A549 (cell line): ENCODE data around the gene PCGF1. TPM values are rescaled to one million over a fixed set of nuclear protein-coding genes. Genes with fewer than 3 reads are reported as not detected.

ENCODE experiments used
- ATAC-seq, 2 experiments: fragments of 200-7000 bp in 1 of 2; fragments of >200 bp in 1 of 2; cut with Nextera tagmentation in 1 of 2; cut with Tn5 transposase in 1 of 2; 3 replicates each; pipeline versions ENCODE4 v1.8.0 to v1.9.1; 2018 to 2020; ENCODE audit warnings: mild to moderate bottlenecking in 1 of 2, moderate library complexity in 1 of 2
- CTCF ChIA-PET: fragments of 300-600 bp; sonication (Branson Sonifier 250); formaldehyde crosslinking; extraction: SDS; loops from one replicate; lab custom pipeline; 2021; ENCODE audit warnings: antibody characterized with exemption, inconsistent platforms; lab: Yijun Ruan, JAX
- POLR2A ChIA-PET: fragments of 350-600 bp; formaldehyde crosslinking; extraction: SDS; loops from one replicate; lab custom pipeline; 2021; ENCODE audit warnings: antibody characterized with exemption, inconsistent platforms; lab: Yijun Ruan, JAX
- DNase-seq, 2 experiments: peaks; one replicate each; pipeline versions ENCODE4 v3.0.0 to v3.0.0-alpha.2; 2011 to 2016; ENCODE audit warnings: low read depth in 1 of 2, low spot score in 1 of 2
- FAIRE-seq: peaks from 2 replicates; lab custom pipeline; 2011; peaks lifted over from hg19 to GRCh38; lab: Jason Lieb, UNC
- H3K27ac ChIP-seq, 2 experiments: fragments of >200 bp; sonication (Bioruptor Twin); formaldehyde crosslinking; 3 replicates each; pipeline ENCODE4 v1.5.1; 2016 to 2017
- H3K4me1 ChIP-seq: fragments of >200 bp; sonication (Bioruptor Twin); formaldehyde crosslinking; 3 replicates; pipeline ENCODE4 v1.6.1; 2016
- H3K4me2 ChIP-seq: fragments of >200 bp; sonication (Bioruptor Twin); formaldehyde crosslinking; 3 replicates; pipeline ENCODE4 v1.6.1; 2016
- H3K4me3 ChIP-seq: fragments of >200 bp; sonication (Bioruptor Twin); formaldehyde crosslinking; 3 replicates; pipeline ENCODE4 v1.5.1; 2016
- H3K9me3 ChIP-seq: fragments of >200 bp; sonication (Bioruptor Twin); formaldehyde crosslinking; 3 replicates; pipeline ENCODE4 v1.6.1; 2016
- BCL3 ChIP-seq: fragments of >200 bp; sonication (Bioruptor Twin); formaldehyde crosslinking; IDR thresholded peaks from 3 replicates; pipeline ENCODE4 v1.6.1; 2016
- EP300 ChIP-seq, 2 experiments: fragments of >200 bp; sonication (Bioruptor Twin); formaldehyde crosslinking; IDR thresholded peaks; 2 replicates in 1 of 2; 3 replicates in 1 of 2; pipeline ENCODE4 v1.6.1; 2016 to 2017
- ESRRA ChIP-seq: fragments of 150-350 bp; IDR thresholded peaks from 2 replicates; pipeline ENCODE4 v1.6.1; 2014; ENCODE audit warnings: mild to moderate bottlenecking, low read length, borderline replicate concordance
- FOSL2 ChIP-seq, 2 experiments: fragments of 450-650 bp in 1 of 2; fragments of >200 bp in 1 of 2; sonication (Bioruptor Twin) in 1 of 2; formaldehyde crosslinking; IDR thresholded peaks; 2 replicates each; pipeline versions ENCODE4 v1.5.0 to v1.6.1; 2016 to 2020; ENCODE audit warnings: mild to moderate bottlenecking in 1 of 2, moderate library complexity in 1 of 2
- HEYL ChIP-seq: fragments of 250-450 bp; sonication (Bioruptor Pico); IDR thresholded peaks from 2 replicates; pipeline ENCODE4 v1.8.0; 2021; ENCODE audit warnings: mild to moderate bottlenecking, moderate library complexity
- HOXB13 ChIP-seq: fragments of 250-450 bp; sonication (Bioruptor Pico); IDR thresholded peaks from 2 replicates; pipeline ENCODE4 v1.5.0; 2020; ENCODE audit warnings: low read depth, mild to moderate bottlenecking, moderate library complexity
- KDM1A ChIP-seq: fragments of 200-600 bp; sonication (generic); IDR thresholded peaks from 2 replicates; pipeline ENCODE4 v1.6.1; 2016; ENCODE audit warnings: low read depth, mild to moderate bottlenecking
- PBX3 ChIP-seq: IDR thresholded peaks from 2 replicates; pipeline ENCODE4 v1.6.1; 2012
- PHF8 ChIP-seq: fragments of 200-600 bp; sonication (generic); IDR thresholded peaks from 2 replicates; pipeline ENCODE4 v1.6.1; 2016; ENCODE audit warnings: low read depth, mild to moderate bottlenecking, antibody characterized with exemption, moderate library complexity, borderline replicate concordance
- REST ChIP-seq: fragments of 200-600 bp; sonication (generic); IDR thresholded peaks from 2 replicates; pipeline ENCODE4 v1.6.1; 2016; ENCODE audit warnings: antibody characterized with exemption, mild to moderate bottlenecking, moderate library complexity
- RNF2 ChIP-seq: fragments of 200-600 bp; sonication (generic); IDR thresholded peaks from 2 replicates; pipeline ENCODE4 v1.6.1; 2016; ENCODE audit warnings: low read depth, mild to moderate bottlenecking, antibody characterized with exemption, moderate library complexity, borderline replicate concordance
- TFCP2L1 ChIP-seq: fragments of 250-450 bp; sonication (Bioruptor Pico); IDR thresholded peaks from 2 replicates; pipeline ENCODE4 v1.5.0; 2021; ENCODE audit warnings: mild to moderate bottlenecking
- ZSCAN20 ChIP-seq: fragments of 250-450 bp; sonication (Bioruptor Pico); IDR thresholded peaks from 2 replicates; pipeline ENCODE4 v1.8.0; 2022; ENCODE audit warnings: mild to moderate bottlenecking, moderate library complexity
- WGBS: methylation state at CpG from one replicate; pipeline ENCODE4 v1.1.6; 2017; ENCODE audit errors: missing lambda C conversion rate; 5-methylcytosine and 5-hydroxymethylcytosine counted together
- polyA plus RNA-seq, 4 experiments: library from polyadenylated mRNA; depleted of rRNA in 3 of 4; stranded (reverse); fragments of >200 nt; fragmentation: RNase III in 1 of 4; extraction: RNeasy Plus Mini Kit Qiagen cat#74134 plus additional on column Dnase treatment in 1 of 4; gene quantifications; 2 replicates in 3 of 4; 3 replicates in 1 of 4; pipeline ENCODE4 v1.2.3, GENCODE V29; 2011 to 2017
- TF ChIP-seq, protein P1 (sequence below): fragments of 450-650 bp; IDR thresholded peaks from 2 replicates; pipeline ENCODE4 v1.6.1; 2014; ENCODE audit warnings: antibody characterized with exemption

Gene PCGF1
- polyA plus RNA-seq, 2 of the 4 experiments (the other 2 are of a cell fraction) = 32.2 to 53.6 TPM

DNA sequence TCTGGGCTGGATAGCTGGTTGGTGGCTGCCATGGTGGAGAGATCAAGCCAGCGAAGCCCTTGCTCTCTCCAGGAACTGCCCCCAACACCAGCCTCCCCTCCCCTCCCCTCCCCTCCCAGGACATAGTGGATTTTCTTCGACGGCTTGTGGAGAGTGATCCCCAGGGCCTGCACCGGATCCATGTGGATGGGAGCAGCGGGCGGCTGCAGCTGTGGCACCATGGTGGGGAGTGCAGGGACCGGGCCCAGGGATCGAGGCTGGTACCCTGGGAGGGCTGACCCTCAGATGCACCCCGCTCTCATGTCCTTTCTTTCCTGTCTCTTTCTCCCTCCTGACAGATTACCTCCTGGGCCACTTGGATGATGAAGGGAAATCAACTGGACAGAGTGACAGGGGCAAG lies 17.6 kb downstream of the PCGF1 start:
- DNase-seq = no peak
- POLR2A ChIA-PET = interaction anchor here (0.9 to 1.7 kb wide), 3 partner anchors 11 to 40 kb away, joined by 4 to 5 read pairs (median 4); partner anchors contain the start of genes AUP1 and HTRA2
- Histone ChIP-seq H3K4me1 (no peaks in the 10 kb centered on the region), H3K9me3 (no peaks in the 10 kb centered on the region), H3K4me3 (no peak overlapping the region), H3K4me2 (no peak overlapping the region), H3K27ac (no peak overlapping the region)
- no peak for FAIRE-seq
- ATAC-seq = no peak
- CTCF ChIA-PET = interaction anchor here (0.7 to 13.8 kb wide), 7 partner anchors 8 to 157 kb away, joined by 3 to 184 read pairs (median 4); partner anchors contain the start of gene LBX2
- 96% methylated on average over 9 of the region's 9 CpGs for WGBS
- TF ChIP-seq, protein P1, sequence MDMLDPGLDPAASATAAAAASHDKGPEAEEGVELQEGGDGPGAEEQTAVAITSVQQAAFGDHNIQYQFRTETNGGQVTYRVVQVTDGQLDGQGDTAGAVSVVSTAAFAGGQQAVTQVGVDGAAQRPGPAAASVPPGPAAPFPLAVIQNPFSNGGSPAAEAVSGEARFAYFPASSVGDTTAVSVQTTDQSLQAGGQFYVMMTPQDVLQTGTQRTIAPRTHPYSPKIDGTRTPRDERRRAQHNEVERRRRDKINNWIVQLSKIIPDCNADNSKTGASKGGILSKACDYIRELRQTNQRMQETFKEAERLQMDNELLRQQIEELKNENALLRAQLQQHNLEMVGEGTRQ = no peak
- no peak for TF ChIP-seq FOSL2 (IDR thresholded peaks at IDR 0.05)
- TF ChIP-seq FOSL2 (CRISPR knock-in tag; IDR thresholded peaks at IDR 0.05) = no peak
- no peak for TF ChIP-seq HOXB13 (CRISPR knock-in tag)
- TF ChIP-seq RNF2 = no peak
- TF ChIP-seq KDM1A = no peak
- TF ChIP-seq EP300 (IDR thresholded peaks at IDR 0.05) = no peak
- TF ChIP-seq REST = no peak

DNA sequence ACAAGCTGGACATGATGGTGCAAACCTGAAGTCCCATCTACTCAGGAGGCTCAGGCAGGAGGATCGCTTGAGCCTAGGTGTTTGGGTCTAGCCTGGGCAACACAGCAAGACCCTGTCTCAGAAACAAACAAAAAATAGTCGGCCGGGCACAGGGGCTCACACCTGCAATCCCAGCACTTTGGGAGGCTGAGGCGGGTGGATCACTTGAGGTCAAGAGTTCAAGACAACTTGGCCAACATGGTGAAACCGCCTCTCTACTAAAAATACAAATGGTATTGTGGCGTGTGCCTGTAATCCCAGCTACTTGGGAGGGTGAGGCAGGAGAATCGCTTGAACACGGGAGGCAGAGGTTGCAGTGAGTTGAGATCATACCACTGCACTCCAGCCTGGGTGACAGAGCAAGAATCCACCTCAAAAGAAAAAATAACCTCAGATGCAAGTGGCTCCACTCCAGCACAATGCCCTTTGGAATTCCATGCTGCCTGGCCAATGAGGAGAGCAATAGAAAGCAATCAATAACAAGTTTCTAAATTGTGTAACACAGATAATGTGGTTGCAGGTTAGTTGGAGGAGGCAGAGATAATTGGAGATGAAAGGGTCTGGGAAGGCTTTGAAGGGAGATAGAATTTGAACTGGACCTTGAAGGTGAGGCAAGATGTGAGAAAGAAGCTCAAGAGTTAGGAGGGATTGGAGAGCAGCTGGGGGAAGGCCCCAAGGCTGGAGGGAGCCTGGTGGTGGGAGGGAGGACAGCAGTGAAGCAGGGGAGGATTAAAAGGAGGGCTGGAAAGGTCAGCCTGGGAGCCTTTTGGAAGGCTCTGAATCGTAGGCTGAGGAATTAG lies 18.6 kb downstream of the PCGF1 start:
- 93% methylated on average over 9 of the region's 9 CpGs for WGBS

More for the DNA sequence above, 18.6 kb downstream of the PCGF1 start:
- Histone ChIP-seq H3K4me2 (no peak overlapping the region), H3K9me3 (no peaks in the 10 kb centered on the region), H3K4me3 (no peak overlapping the region), H3K4me1 (peaks cover 4% of the 10 kb centered on the region; the same call in 2 of the 3 replicates), H3K27ac (no peak overlapping the region)
- FAIRE-seq (no peak), ATAC-seq (peak; percentile 56 to 59; a peak in 5 of 6 replicates), DNase-seq (no peak)
- CTCF ChIA-PET = interaction anchor here (0.6 to 13.8 kb wide), 9 partner anchors 9 to 156 kb away, joined by 3 to 184 read pairs (median 4); partner anchors contain the start of genes INO80B, LBX2 and PCGF1
- POLR2A ChIA-PET = interaction anchor here (0.9 to 1.7 kb wide), 3 partner anchors 12 to 41 kb away, joined by 4 to 5 read pairs (median 4); partner anchors contain the start of genes AUP1 and HTRA2
- TF ChIP-seq PBX3 (no peak), HEYL (CRISPR knock-in tag) (no peak), ESRRA (no peak), HOXB13 (CRISPR knock-in tag) (no peak), ZSCAN20 (CRISPR knock-in tag) (no peak), TFCP2L1 (CRISPR knock-in tag) (no peak), PHF8 (no peak), BCL3 (no peak)
